HG02870 (cell line): ENCODE measurements around the gene ASIC4.
A peak's percentile ranks its signal among the peaks of the same experiment; 100 is the strongest.

Source experiments
- ATAC-seq: cut with Tn5 transposase; IDR thresholded peaks from one replicate; pipeline ENCODE4 v1.9.1; 2021; ENCODE audit warnings: mild to moderate bottlenecking, moderate library complexity; ENCODE audit not compliant: unreplicated experiment

Gene ASIC4

GRCh38 chr2:219531639-219532377, 17.5 kb downstream of the ASIC4 start:
- ATAC-seq = no peak

GRCh38 chr2:219532378-219532649, 18.0 kb downstream of the ASIC4 start:
- no peak for ATAC-seq

GRCh38 chr2:219533930-219534661, 19.8 kb downstream of the ASIC4 start:
- no peak for ATAC-seq

- ATAC-seq = no peak
Measured at GRCh38 chr2:219536425-219536824, 22.1 kb downstream of the ASIC4 start.

GRCh38 chr2:219536967-219537366, 22.7 kb downstream of the ASIC4 start:
- ATAC-seq = no peak

- no peak for ATAC-seq
Measured at GRCh38 chr2:219537657-219538488, 23.6 kb downstream of the ASIC4 start.

- no peak for ATAC-seq
Measured at GRCh38 chr2:219538504-219538951, 24.2 kb downstream of the ASIC4 start.

GRCh38 chr2:219538956-219539788, 24.9 kb downstream of the ASIC4 start:
- no peak for ATAC-seq

GRCh38 chr2:219539926-219540678, 25.8 kb downstream of the ASIC4 start:
- no peak for ATAC-seq

- ATAC-seq = no peak
Measured at GRCh38 chr2:219540784-219541504, 26.7 kb downstream of the ASIC4 start.

- peak; percentile 40 for ATAC-seq
Measured at GRCh38 chr2:219541611-219542180, 27.4 kb downstream of the ASIC4 start.

GRCh38 chr2:219542931-219543595, 28.8 kb downstream of the ASIC4 start:
- peak; percentile 29 for ATAC-seq

- ATAC-seq = peak; percentile 72
Measured at GRCh38 chr2:219543596-219544358, 29.5 kb downstream of the ASIC4 start, which contains the start of the genes CHPF and TMEM198. TSS of gene CHPF (minus strand) at chr2:219543809. CDS start at chr2:219543538, 271 bp downstream. TSS of gene TMEM198 (plus strand) at chr2:219544028. CDS start at chr2:219544728, 700 bp downstream.

- ATAC-seq = no peak
Measured at GRCh38 chr2:219544567-219544966, 30.3 kb downstream of the ASIC4 start.

GRCh38 chr2:219545295-219545942, 31.1 kb downstream of the ASIC4 start:
- ATAC-seq = no peak

- no peak for ATAC-seq
Measured at GRCh38 chr2:219545943-219546352, 31.7 kb downstream of the ASIC4 start.

- ATAC-seq = no peak
Measured at GRCh38 chr2:219547621-219548020, 33.3 kb downstream of the ASIC4 start.
